Gastroesophageal sphincter (tissue), 4 donors: Measurements from ENCODE around the gene COTL1. TPM values are rescaled to one million over a fixed set of nuclear protein-coding genes. Genes with fewer than 3 reads are reported as not detected.
"Not testable (repeated sequence)": the region's sequence is repeated elsewhere in the genome, so short reads cannot be mapped to it uniquely, and the experiment has no call there.

ENCODE experiments used
- ATAC-seq: fragments of 150-250 bp; one replicate; pipeline ENCODE4 v1.9.1; 2016; ENCODE audit warnings: mild to moderate bottlenecking, moderate library complexity
- H3K27ac ChIP-seq, 4 donors: fragments of 200-600 bp; sonication (generic) in 3 of 4; 1 replicate in 3 of 4; 2 replicates in 1 of 4; pipeline ENCODE4 v1.5.1; 2016 to 2019
- H3K27me3 ChIP-seq: fragments of 200-600 bp; sonication (generic); one replicate; pipeline ENCODE4 v1.5.1; 2019
- H3K36me3 ChIP-seq, 2 donors: fragments of 200-600 bp; sonication (generic); one replicate each; pipeline ENCODE4 v1.5.1; 2019; ENCODE audit warnings: control low read depth in 1 of 2
- H3K4me1 ChIP-seq, 3 donors: fragments of 200-600 bp; sonication (generic); 1 replicate in 2 of 3; 2 replicates in 1 of 3; pipeline ENCODE4 v1.5.1; 2016 to 2019; ENCODE audit warnings: control low read depth in 2 of 3
- H3K4me3 ChIP-seq, 2 donors: fragments of 200-600 bp; sonication (generic); one replicate each; pipeline ENCODE4 v1.5.1; 2019; ENCODE audit warnings: mild to moderate bottlenecking in 1 of 2, moderate library complexity in 1 of 2
- H3K9me3 ChIP-seq, 3 donors: fragments of 200-600 bp; sonication (generic); one replicate each; pipeline ENCODE4 v1.5.1; 2017 to 2019; ENCODE audit warnings: control low read depth in 2 of 3
- EP300 ChIP-seq: sonication (generic); formaldehyde crosslinking; IDR thresholded peaks from one replicate; pipeline ENCODE4 v1.6.1; 2017; ENCODE audit warnings: antibody characterized with exemption, mild to moderate bottlenecking
- POLR2A ChIP-seq, 2 donors: fragments of 450-650 bp; IDR thresholded peaks; one replicate each; pipeline ENCODE4 v1.6.1; 2017; ENCODE audit warnings: antibody characterized with exemption in 2 of 2, mild to moderate bottlenecking in 2 of 2, moderate library complexity in 1 of 2
- POLR2AphosphoS5 ChIP-seq: sonication (generic); formaldehyde crosslinking; IDR thresholded peaks from one replicate; pipeline ENCODE4 v1.6.1; 2017; ENCODE audit warnings: antibody characterized with exemption
- WGBS, 2 donors: methylation state at CpG; one replicate each; pipeline ENCODE4 v1.1.5; 2018; ENCODE audit warnings: low coverage in 1 of 2; 5-methylcytosine and 5-hydroxymethylcytosine counted together
- total RNA-seq, 4 donors: library from RNA; depleted of rRNA; stranded (reverse); fragments of >200 nt; gene quantifications; one replicate each; pipeline ENCODE4 v1.1.0, GENCODE V29; 2016
- TF ChIP-seq, protein P1 (sequence below), 4 experiments: fragments of 200-600 bp in 2 of 4; fragments of 450-650 bp in 2 of 4; sonication (generic) in 1 of 4; IDR thresholded peaks; one replicate each; pipeline ENCODE4 v1.5.1; 2017 to 2019; ENCODE audit warnings: antibody characterized with exemption in 4 of 4, mild to moderate bottlenecking in 2 of 4, moderate library complexity in 2 of 4

Gene COTL1
- total RNA-seq, 4 donors from 2014 or later, result 13.1 to 46.2 (median 37.3) TPM

DNA sequence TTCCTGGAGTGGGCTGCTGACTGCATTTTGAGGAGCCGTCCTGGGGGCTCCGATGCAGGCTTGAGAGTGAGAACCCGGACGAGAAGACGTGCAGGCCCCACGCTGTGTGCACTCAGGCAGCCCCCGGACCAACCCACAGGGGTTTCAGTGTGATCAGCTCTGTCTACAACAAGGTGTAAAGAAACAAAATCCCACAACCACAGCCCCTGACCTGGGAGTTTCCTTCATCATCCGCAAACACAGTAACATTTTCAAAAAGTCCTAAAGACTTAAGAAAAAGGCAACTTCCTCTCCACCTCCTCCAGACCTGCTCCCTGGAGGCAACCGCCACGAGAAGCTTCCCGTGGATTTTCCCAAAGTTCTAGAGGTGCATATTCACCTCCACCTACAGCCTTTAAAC is 98.0 kb downstream of the COTL1 start:
- no peaks in the 10 kb centered on the region for H3K36me3 ChIP-seq
- 53 to 67% methylated on average over 3 to 5 of the region's 11 CpGs for WGBS, 2 donors
- H3K4me1 ChIP-seq, result no peaks in the 10 kb centered on the region
- no peaks in the 10 kb centered on the region for H3K27me3 ChIP-seq
- no peaks in the 10 kb centered on the region for H3K9me3 ChIP-seq
- no peak for ATAC-seq
- no peak for TF ChIP-seq EP300
- TF ChIP-seq POLR2AphosphoS5, result no peak
- no peak for TF ChIP-seq POLR2A (IDR thresholded peaks at IDR 0.05)
- TF ChIP-seq, protein P1, sequence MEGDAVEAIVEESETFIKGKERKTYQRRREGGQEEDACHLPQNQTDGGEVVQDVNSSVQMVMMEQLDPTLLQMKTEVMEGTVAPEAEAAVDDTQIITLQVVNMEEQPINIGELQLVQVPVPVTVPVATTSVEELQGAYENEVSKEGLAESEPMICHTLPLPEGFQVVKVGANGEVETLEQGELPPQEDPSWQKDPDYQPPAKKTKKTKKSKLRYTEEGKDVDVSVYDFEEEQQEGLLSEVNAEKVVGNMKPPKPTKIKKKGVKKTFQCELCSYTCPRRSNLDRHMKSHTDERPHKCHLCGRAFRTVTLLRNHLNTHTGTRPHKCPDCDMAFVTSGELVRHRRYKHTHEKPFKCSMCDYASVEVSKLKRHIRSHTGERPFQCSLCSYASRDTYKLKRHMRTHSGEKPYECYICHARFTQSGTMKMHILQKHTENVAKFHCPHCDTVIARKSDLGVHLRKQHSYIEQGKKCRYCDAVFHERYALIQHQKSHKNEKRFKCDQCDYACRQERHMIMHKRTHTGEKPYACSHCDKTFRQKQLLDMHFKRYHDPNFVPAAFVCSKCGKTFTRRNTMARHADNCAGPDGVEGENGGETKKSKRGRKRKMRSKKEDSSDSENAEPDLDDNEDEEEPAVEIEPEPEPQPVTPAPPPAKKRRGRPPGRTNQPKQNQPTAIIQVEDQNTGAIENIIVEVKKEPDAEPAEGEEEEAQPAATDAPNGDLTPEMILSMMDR (IDR thresholded peaks at IDR 0.05), result no peak
- H3K4me3 ChIP-seq, result no peak overlapping the region
- no peak overlapping the region for H3K27ac ChIP-seq

GRCh38 chr16:84518804-84519341 is 99.0 kb downstream of the COTL1 start:
- no peak overlapping the region for H3K27ac ChIP-seq
- no peak for ATAC-seq
- H3K27me3 ChIP-seq, result no peaks in the 10 kb centered on the region
- no peaks in the 10 kb centered on the region for H3K9me3 ChIP-seq
- WGBS, 2 donors, result 90 to 92% methylated on average over 2 to 12 of the region's 17 CpGs
- TF ChIP-seq POLR2A (IDR thresholded peaks at IDR 0.05) (no peak), EP300 (no peak), POLR2AphosphoS5 (no peak)
- TF ChIP-seq, protein P1 (IDR thresholded peaks at IDR 0.05), result no peak
- no peaks in the 10 kb centered on the region for H3K36me3 ChIP-seq
- H3K4me1 ChIP-seq, result no peaks in the 10 kb centered on the region
- H3K4me3 ChIP-seq, result no peak overlapping the region

DNA sequence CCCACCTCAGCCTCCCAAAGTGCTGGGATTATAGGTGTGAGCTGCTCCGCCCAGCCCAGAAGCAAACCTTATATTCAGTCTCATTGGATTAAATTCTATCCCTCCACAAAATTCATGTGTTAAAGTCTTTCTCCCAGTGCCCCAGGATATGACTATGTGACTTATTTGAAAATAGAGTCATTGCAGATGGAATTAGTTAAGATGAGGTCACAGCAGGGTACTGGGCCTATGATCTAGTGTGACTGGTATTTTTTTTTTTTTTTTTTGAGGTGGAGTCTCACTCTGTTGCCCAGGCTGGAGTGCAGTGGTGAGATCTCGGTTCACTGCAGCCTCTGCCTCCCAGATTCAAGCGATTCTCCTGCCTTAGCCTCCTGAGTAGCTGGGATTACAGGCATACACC is 99.7 kb downstream of the COTL1 start:
- H3K36me3 ChIP-seq, H3K4me1 ChIP-seq, ATAC-seq, H3K4me3 ChIP-seq, H3K9me3 ChIP-seq, H3K27ac ChIP-seq, H3K27me3 ChIP-seq: not testable (repeated sequence)
- WGBS, 2 donors, result 92 to 100% methylated on average over 1 to 2 of the region's 3 CpGs

GRCh38 chr16:84517366-84517765 is 100.5 kb downstream of the COTL1 start:
- Histone ChIP-seq H3K4me3 (no peak overlapping the region), H3K9me3 (no peaks in the 10 kb centered on the region), H3K4me1 (no peaks in the 10 kb centered on the region), H3K27me3 (no peaks in the 10 kb centered on the region), H3K36me3 (no peaks in the 10 kb centered on the region), H3K27ac (no peak overlapping the region)
- ATAC-seq, result no peak
- TF ChIP-seq, protein P1 (IDR thresholded peaks at IDR 0.05), result no peak
- WGBS, 2 donors, result 86% methylated on average over 6 to 8 of the region's 12 CpGs

Other genes with a start within 250 kb of the COTL1 start
- gene ATP2C2, start 249.5 kb downstream of the COTL1 start, total RNA-seq, result 1 to 10 TPM in 1 of 4 donors, under 1 TPM in 2, not detected in 1; 0.13 to 1.3 (median 0.31) TPM
- gene MEAK7, start 113.4 kb downstream of the COTL1 start, total RNA-seq, result 10 to 100 TPM in 2 of 4 donors, 1 to 10 TPM in 2; 7.9 to 30.5 (median 10.4) TPM
- 100 to 1,000 TPM in 1 of 4 donors, 10 to 100 TPM in 3; 70.5 to 114 (median 80.5) TPM for gene KLHL36, start 30.4 kb upstream of the COTL1 start, total RNA-seq
- gene USP10, start 81.9 kb upstream of the COTL1 start, total RNA-seq, result 10 to 100 TPM; 49.1 to 70.2 (median 60.0) TPM
- 100 to 1,000 TPM; 174 to 411 (median 219) TPM for gene CRISPLD2, start 201.9 kb upstream of the COTL1 start, total RNA-seq